Measurements from ENCODE around the gene ANGPT4.

ANGPT4 gene

GRCh38 chr20:939606-940005 is 23.5 kb upstream of the ANGPT4 start:
- DNase-seq, result no peak

- no peak for DNase-seq
These were observed 18.2 kb upstream of the ANGPT4 start for GRCh38 chr20:934186-934840.

- no peak for DNase-seq
These were observed 16.9 kb upstream of the ANGPT4 start for GRCh38 chr20:933029-933428.

GRCh38 chr20:931401-931800 is 15.3 kb upstream of the ANGPT4 start:
- DNase-seq, result no peak

GRCh38 chr20:926670-927069 is 10.5 kb upstream of the ANGPT4 start:
- DNase-seq, result no peak

- DNase-seq, result no peak
These were observed 9.4 kb upstream of the ANGPT4 start for GRCh38 chr20:925516-925915.

GRCh38 chr20:924639-925038 is 8.5 kb upstream of the ANGPT4 start:
- no peak for DNase-seq

- DNase-seq, result no peak
These were observed 6.6 kb upstream of the ANGPT4 start for GRCh38 chr20:922781-923180.

- no peak for DNase-seq
These were observed 4.9 kb upstream of the ANGPT4 start for GRCh38 chr20:921068-921467.

GRCh38 chr20:920311-920710 is 4.2 kb upstream of the ANGPT4 start:
- DNase-seq, result no peak

GRCh38 chr20:919491-919916 is 3.4 kb upstream of the ANGPT4 start:
- DNase-seq, result no peak

GRCh38 chr20:917416-917815 is 1.3 kb upstream of the ANGPT4 start:
- no peak for DNase-seq

- no peak for DNase-seq
These were observed 691 bp upstream of the ANGPT4 start for GRCh38 chr20:916825-917224.

GRCh38 chr20:914727-915498 is 1.2 kb downstream of the ANGPT4 start:
- DNase-seq, result no peak

GRCh38 chr20:913306-913849 is 2.8 kb downstream of the ANGPT4 start:
- no peak for DNase-seq

- DNase-seq, result no peak
These were observed 4.1 kb downstream of the ANGPT4 start for GRCh38 chr20:911882-912600.

- DNase-seq, result no peak
These were observed 5.0 kb downstream of the ANGPT4 start for GRCh38 chr20:910870-911770.

- DNase-seq, result no peak
These were observed 5.8 kb downstream of the ANGPT4 start for GRCh38 chr20:910132-910869.

- DNase-seq, result no peak
These were observed 6.5 kb downstream of the ANGPT4 start for GRCh38 chr20:909641-910040.

- no peak for DNase-seq
These were observed 9.3 kb downstream of the ANGPT4 start for GRCh38 chr20:906703-907270.

- no peak for DNase-seq
These were observed 10.1 kb downstream of the ANGPT4 start for GRCh38 chr20:906001-906520.
